GM18868 (cell line): ENCODE measurements around the gene ACKR4.
A peak's percentile ranks its signal among the peaks of the same experiment; 100 is the strongest.
"Not testable (repeated sequence)": the region's sequence is repeated elsewhere in the genome, so short reads cannot be mapped to it uniquely, and the experiment has no call there.

Source experiments
- ATAC-seq: cut with Tn5 transposase; IDR thresholded peaks from one replicate; pipeline ENCODE4 v1.9.1; 2021; ENCODE audit warnings: mild to moderate bottlenecking, moderate library complexity; ENCODE audit not compliant: unreplicated experiment

Gene ACKR4

GRCh38 chr3:132596816-132597433 is at the start of gene ACKR4:
Gene ACKR4 (plus strand): TSS chr3:132597270. CDS start chr3:132600398, 3,128 bp downstream.
- ATAC-seq = peak; percentile 66

- ATAC-seq = no peak
Measured at GRCh38 chr3:132549169-132549568, 47.9 kb upstream of the ACKR4 start.

DNA sequence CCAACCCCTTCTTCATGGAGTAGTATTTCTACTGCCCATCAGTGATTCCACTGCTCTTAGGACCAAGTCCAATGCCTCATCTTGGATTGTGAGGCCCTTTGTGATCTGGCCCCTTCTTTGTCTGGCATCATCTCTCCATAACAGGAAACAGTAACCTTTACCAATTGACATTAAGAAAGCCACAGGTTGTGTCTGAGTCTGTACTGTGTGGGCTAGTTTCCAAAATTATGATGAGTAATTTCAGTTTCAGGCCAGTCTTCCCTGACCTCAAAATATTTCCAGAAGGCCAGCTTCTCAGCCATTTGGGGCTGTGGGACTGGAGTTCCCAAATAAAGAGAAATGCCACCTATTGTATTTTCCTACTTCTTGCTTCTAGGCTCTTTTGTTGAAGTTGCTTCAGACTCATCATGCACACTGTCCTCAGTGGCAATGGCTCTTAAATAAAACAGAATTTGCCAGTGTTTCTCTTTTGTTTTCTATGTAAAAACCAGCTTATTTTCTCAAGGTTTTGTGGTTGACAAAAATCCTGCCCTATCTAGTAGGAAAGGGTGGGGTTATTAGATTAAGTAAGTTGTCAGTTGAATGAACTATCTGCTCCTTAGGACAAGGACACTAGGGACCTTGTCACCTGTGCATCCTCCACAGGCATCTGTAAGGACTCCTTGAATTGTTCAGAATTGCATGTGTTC is 47.0 kb upstream of the ACKR4 start:
- ATAC-seq = peak; percentile 85

GRCh38 chr3:132550579-132551305 is 46.3 kb upstream of the ACKR4 start:
- ATAC-seq = no peak

DNA sequence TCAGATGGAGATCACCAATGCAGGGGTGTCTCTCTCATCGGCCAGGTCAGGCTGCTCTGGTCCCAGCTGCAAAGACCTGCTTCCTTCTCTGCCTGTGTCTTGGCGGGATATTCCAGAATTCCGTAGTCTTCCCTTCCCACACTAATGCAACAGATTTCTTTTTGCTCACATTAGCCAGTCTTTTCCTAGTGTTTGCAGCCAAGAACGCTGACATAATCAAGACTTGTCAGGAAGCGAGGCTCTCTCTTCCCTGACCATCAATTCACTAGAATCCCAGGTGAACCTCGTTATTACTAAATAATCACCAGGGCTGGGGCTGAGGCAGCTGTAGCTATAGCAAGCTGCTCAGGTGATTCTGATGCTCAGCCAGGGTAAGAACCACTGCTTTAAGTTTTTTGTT is 43.2 kb upstream of the ACKR4 start:
- ATAC-seq = no peak

DNA sequence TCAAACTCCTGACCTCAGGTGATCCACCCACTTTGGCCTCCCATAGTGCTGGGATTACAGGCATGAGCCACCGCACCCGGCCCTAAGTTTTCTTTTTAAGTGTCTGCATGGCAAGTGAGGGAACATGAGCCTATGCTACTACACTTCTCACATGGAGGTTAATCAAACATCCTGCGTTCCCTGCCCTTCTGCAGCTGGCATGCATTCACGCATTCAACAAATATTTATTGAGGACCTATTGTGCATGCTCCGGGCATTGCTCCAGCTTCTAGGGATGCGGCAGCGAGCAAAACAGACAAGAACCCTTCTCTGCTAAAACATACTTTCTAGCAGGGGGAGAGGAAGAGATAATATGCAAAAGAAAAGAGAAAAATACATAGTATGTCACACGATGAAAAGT is 42.6 kb upstream of the ACKR4 start:
- no peak for ATAC-seq

DNA sequence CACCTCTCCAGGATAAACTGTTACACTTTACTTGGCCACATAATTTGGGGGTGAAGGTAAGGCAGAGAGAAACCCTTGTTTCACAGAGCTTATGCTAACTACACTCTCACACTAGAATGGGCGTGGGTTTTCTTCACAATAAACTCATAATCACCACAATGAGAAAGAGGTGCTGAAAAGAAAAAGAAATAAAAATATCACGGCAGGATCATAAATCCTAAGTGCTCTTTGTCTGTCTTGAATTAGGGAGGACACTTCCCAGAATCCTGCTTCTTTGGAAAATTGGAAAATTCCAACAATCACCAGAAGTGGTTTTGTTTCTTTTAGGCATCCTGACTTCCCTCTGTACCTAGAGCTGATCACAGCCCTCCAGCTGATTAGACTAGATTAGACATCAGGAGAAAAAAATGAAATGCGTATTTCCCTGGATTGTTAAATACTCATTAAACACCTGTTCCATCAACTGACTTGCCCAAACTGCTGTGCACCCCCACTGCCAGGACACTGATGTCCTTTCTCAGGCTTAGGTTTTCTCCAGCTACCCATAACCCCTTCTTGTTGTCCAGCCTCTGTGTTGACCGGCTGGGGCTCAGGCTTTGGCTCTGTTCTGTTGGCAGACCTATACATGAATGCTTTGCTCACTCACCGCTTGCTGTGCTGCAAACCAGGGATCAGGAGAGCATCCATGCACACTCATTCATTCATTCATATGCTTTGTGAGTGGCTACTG is 41.6 kb upstream of the ACKR4 start:
- no peak for ATAC-seq

DNA sequence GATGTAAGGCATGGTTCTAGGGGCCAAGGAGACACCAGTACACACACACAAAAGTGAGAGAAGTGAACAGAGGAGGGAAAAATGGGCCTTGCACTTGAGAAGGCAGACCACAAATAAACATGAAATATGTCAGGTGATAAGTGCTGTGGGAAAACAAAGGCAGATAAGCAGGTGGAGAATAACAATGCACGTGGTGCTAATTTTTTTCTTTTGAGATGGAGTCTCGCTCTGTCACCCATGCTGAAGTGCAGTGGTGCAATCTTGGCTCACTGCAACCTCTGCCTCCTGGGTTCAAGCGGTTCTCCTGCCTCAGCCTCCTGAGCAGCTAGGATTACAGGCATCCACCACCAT is 41.1 kb upstream of the ACKR4 start:
- ATAC-seq = not testable (repeated sequence)

DNA sequence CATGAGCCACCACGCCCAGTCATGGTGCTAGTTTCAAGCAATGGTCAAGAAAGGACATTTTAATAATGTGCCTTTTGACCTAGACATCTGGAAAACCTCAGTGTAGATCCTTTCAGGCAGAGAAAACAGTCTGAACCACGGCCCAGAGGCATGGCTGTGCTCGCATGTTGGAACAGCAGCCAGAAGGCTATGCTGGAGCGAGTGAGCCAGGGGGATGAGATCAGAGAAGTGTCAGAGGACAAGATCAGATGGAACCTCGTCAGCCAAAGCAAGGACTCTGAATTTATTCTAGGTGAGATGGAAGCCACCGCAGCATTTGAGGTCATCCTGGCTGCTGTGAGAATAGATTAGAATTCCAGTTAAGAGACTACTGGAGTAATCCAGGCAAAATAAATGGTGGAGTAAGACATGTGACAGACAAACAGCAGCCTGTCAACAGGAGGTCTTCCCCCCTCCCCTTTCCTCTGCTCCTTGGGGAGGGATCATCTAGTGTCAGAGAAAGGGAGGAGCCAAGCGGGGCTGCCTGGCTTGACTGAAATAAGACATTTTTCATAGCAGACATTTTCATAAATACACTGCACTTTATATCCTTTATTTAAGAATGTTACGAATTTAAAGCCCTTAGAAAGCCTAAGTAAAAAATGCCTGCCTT is 40.4 kb upstream of the ACKR4 start:
- ATAC-seq = no peak

DNA sequence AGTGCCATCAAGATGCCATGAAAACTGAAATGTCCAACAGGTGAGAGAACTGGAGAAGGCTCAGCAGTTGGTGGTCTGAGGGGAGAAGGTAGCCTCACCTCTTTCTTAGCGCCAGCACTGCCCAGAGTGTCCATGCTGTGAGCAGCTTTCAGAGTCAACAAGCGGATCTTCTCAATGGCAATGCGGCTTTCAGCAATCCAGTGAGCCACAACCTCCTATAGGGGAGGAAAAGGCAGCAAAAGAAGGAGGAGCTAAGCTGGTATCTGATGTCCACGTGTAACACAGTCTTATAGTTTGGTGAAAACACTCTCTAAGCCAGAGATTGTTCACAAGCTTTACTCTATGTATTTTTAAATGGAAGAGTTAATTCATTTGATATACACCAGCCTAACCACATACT is 36.1 kb upstream of the ACKR4 start:
- ATAC-seq = no peak

GRCh38 chr3:132563420-132564069 is 33.5 kb upstream of the ACKR4 start:
- no peak for ATAC-seq

DNA sequence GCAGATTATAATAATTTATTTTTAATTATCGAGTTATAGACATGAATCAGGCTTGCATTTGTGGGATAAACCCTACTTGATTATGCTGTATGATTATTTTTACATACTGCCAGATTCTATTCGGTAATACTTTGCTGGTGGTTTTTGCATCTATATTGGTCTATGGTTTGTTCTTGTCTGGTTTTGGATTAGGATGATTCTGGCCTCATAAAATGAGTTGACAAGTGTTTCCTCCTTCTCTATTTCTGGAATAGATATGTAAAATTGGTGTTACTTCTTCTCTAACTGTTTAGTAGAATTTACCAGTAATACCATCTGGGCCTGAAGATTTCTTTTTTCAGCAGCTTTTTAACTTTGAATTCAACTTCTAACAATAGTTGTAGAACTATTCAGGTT is 33.0 kb upstream of the ACKR4 start:
- no peak for ATAC-seq

GRCh38 chr3:132568422-132568821 is 28.6 kb upstream of the ACKR4 start:
- ATAC-seq = no peak

GRCh38 chr3:132569153-132569552 is 27.9 kb upstream of the ACKR4 start:
- no peak for ATAC-seq

DNA sequence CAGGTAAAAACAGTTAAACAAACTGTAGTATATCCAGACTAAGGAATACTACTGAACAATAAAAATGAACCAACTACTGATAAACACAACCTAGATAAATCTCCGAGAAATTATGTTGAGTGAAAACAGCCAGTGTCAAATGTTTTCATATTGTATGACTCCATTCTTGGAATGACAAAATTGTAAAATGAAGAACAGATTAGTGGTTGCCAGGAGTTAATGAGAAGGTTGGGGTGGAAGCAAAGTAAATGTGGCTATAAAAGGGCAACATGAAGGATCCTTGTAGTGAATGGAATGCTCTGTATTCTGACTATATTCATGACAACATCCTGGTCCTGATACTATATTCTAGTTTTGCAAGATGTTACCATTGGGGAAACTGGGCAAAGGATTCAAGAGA is 27.5 kb upstream of the ACKR4 start:
- no peak for ATAC-seq

DNA sequence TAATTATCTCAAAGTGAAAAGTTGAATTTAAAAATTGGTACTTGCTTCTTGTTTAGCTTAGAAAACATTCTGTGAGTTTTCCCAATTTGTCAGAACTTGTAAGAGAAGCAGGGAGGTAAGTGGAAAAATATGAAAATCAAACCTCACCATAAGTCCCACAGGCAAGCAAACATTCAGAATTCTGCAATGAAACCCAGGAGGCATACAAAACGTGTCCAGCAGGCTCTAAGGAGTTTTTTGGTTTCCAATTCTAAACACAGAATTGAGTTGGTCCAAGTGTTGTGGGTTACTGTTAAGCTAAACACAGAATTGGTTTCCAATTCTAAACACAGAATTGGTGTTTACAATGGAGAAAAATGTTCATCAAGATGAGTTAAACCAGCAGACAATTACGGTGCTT is 27.1 kb upstream of the ACKR4 start:
- ATAC-seq = no peak

- no peak for ATAC-seq
Measured at GRCh38 chr3:132573797-132574211, 23.3 kb upstream of the ACKR4 start.

DNA sequence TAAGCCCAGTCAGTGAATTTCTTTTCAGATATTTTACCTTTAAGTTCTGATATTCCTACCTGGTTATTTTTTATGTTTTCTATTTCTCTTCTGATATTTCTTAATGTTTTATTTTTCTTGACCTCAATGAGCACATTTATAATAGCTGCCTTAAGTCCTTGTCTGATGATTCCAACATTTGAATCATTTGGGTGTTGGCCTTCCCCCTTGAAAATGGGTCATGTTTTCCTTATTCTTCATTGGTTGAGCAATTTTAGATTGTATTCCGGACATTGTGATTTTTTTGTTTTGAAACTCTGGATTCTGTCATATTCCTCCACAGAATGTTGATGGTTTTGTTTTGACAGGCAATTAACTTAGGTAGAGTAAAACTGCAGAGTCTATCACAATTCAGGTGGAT is 9.7 kb upstream of the ACKR4 start:
- no peak for ATAC-seq

- no peak for ATAC-seq
Measured at GRCh38 chr3:132592216-132592615, 4.9 kb upstream of the ACKR4 start.

- no peak for ATAC-seq
Measured at GRCh38 chr3:132593241-132593946, 3.7 kb upstream of the ACKR4 start.
